OCI-LY1 (cell line): Measurements from ENCODE around the gene MLLT3.

Experiments
- CTCF ChIP-seq: fragments of 200-600 bp; sonication (generic), shearing (Covaris generic); IDR thresholded peaks from 2 replicates; pipeline ENCODE4 v1.5.1; 2017; ENCODE audit warnings: mild to moderate bottlenecking, antibody characterized with exemption, low read length, moderate library complexity, mixed read lengths
- EZH2 ChIP-seq: fragments of 200-600 bp; sonication (generic), shearing (Covaris generic); IDR thresholded peaks from 2 replicates; pipeline ENCODE4 v1.8.0; 2017; ENCODE audit warnings: borderline replicate concordance, mixed run types, mild to moderate bottlenecking, antibody characterized with exemption, low read length, moderate library complexity, mixed read lengths

- TF ChIP-seq EZH2 = no peak
- no peak for TF ChIP-seq CTCF
Measured at GRCh38 chr9:20538956-20539355, 83.3 kb downstream of the MLLT3 start.
